IMR-90 (cell line): ENCODE data around the gene TMC8. TPM values are rescaled to one million over a fixed set of nuclear protein-coding genes. Genes with fewer than 3 reads are reported as not detected.

Experiments
- ATAC-seq: fragments of 200-7000 bp; cut with Tn5 transposase; 2 replicates; pipeline ENCODE4 v1.9.1; 2020; ENCODE audit warnings: low read depth, mild to moderate bottlenecking, moderate library complexity
- BruUV-seq: library from RNA; stranded (reverse); fragments of 400-500 nt; replicated peaks from 2 replicates; lab custom pipeline; 2021; lab: Mats Ljungman, UMichigan
- CTCF ChIA-PET: fragments of 300-600 bp; formaldehyde crosslinking; extraction: SDS; loops from one replicate; lab custom pipeline; 2021; ENCODE audit warnings: antibody characterized with exemption; lab: Yijun Ruan, JAX
- POLR2A ChIA-PET: fragments of 300-600 bp; sonication (Branson Sonifier 250); formaldehyde crosslinking; loops from one replicate; lab custom pipeline; 2022; ENCODE audit warnings: antibody characterized with exemption; ENCODE audit not compliant: unreplicated experiment; lab: Charles Lee
- DNase-seq: peaks from one replicate; pipeline ENCODE4 v3.0.0; 2013
- H2AFZ ChIP-seq: replicated peaks from 2 replicates; pipeline ENCODE3; 2013; ENCODE audit warnings: low read length, mild to moderate bottlenecking; ENCODE audit not compliant: poor library complexity
- H2AK5ac ChIP-seq: 2 replicates; pipeline ENCODE4 v1.6.1; 2013; ENCODE audit warnings: low read depth, low read length, inconsistent platforms
- H2AK9ac ChIP-seq: replicated peaks from 2 replicates; pipeline ENCODE3; 2013; ENCODE audit warnings: mild to moderate bottlenecking, low read depth, low read length, moderate library complexity; ENCODE audit not compliant: poor library complexity
- H2BK120ac ChIP-seq: 2 replicates; pipeline ENCODE4 v1.6.1; 2013; ENCODE audit warnings: low read depth, low read length, inconsistent platforms
- H2BK15ac ChIP-seq: 3 replicates; pipeline ENCODE4 v1.6.1; 2013; ENCODE audit warnings: low read depth, low read length, inconsistent platforms
- H2BK20ac ChIP-seq: 2 replicates; pipeline ENCODE4 v1.6.1; 2013; ENCODE audit warnings: low read depth, mild to moderate bottlenecking, inconsistent platforms, low read length, moderate library complexity
- H2BK5ac ChIP-seq: 2 replicates; pipeline ENCODE4 v1.6.1; 2013; ENCODE audit warnings: mild to moderate bottlenecking, low read depth, low read length, inconsistent platforms; ENCODE audit not compliant: poor library complexity, severe bottlenecking
- H3K14ac ChIP-seq: replicated peaks from 2 replicates; pipeline ENCODE4 v1.6.1; 2013; ENCODE audit warnings: low read depth, low read length, inconsistent platforms
- H3K18ac ChIP-seq: 2 replicates; pipeline ENCODE4 v1.6.1; 2013; ENCODE audit warnings: low read depth, low read length, control low read depth
- H3K23ac ChIP-seq: 2 replicates; pipeline ENCODE4 v1.6.1; 2013; ENCODE audit warnings: low read depth, low read length, inconsistent platforms
- H3K27ac ChIP-seq: 2 replicates; pipeline ENCODE4 v1.5.1; 2013; ENCODE audit warnings: mild to moderate bottlenecking, control low read depth, low read length; ENCODE audit not compliant: insufficient read depth
- H3K27me3 ChIP-seq: 2 replicates; pipeline ENCODE4 v1.6.1; 2013; ENCODE audit warnings: low read length; ENCODE audit not compliant: control insufficient read depth, insufficient read depth
- H3K36me3 ChIP-seq: 2 replicates; pipeline ENCODE4 v1.6.1; 2013; ENCODE audit warnings: low read length, mixed read lengths; ENCODE audit not compliant: control insufficient read depth, insufficient read depth
- H3K4ac ChIP-seq: 2 replicates; pipeline ENCODE4 v1.6.1; 2013; ENCODE audit warnings: low read depth, low read length, inconsistent platforms
- H3K4me1 ChIP-seq: 2 replicates; pipeline ENCODE4 v1.6.1; 2013; ENCODE audit warnings: low read length, mixed read lengths; ENCODE audit not compliant: control insufficient read depth, insufficient read depth
- H3K4me2 ChIP-seq: 2 replicates; pipeline ENCODE4 v1.6.1; 2013; ENCODE audit warnings: low read depth, mild to moderate bottlenecking, control low read depth, low read length, moderate library complexity
- H3K4me3 ChIP-seq: 2 replicates; pipeline ENCODE4 v1.5.1; 2013; ENCODE audit warnings: low read depth, mild to moderate bottlenecking, control low read depth, low read length, moderate library complexity; ENCODE audit not compliant: insufficient read depth
- H3K56ac ChIP-seq: 2 replicates; pipeline ENCODE4 v1.6.1; 2013; ENCODE audit warnings: low read length, inconsistent platforms; ENCODE audit not compliant: insufficient read depth; ENCODE audit errors: extremely low read depth
- H3K79me1 ChIP-seq, 2 experiments: 2 replicates each; pipeline ENCODE4 v1.6.1; 2013; ENCODE audit warnings: low read length in 2 of 2, inconsistent platforms in 1 of 2, low read depth in 1 of 2
- H3K9ac ChIP-seq: 2 replicates; pipeline ENCODE4 v1.6.1; 2013; ENCODE audit warnings: low read depth, low read length, control low read depth
- H3K9me1 ChIP-seq: 2 replicates; pipeline ENCODE4 v1.6.1; 2013; ENCODE audit warnings: low read length, inconsistent platforms; ENCODE audit not compliant: insufficient read depth
- H3K9me3 ChIP-seq: 2 replicates; pipeline ENCODE4 v1.6.1; 2013; ENCODE audit warnings: low read length; ENCODE audit not compliant: control insufficient read depth, insufficient read depth
- H4K20me1 ChIP-seq: 2 replicates; pipeline ENCODE4 v1.6.1; 2013; ENCODE audit warnings: low read length, inconsistent platforms; ENCODE audit not compliant: insufficient read depth
- H4K5ac ChIP-seq: 2 replicates; pipeline ENCODE4 v1.6.1; 2013; ENCODE audit warnings: mild to moderate bottlenecking, low read depth, low read length, control low read depth
- H4K8ac ChIP-seq, 2 experiments: 2 replicates each; pipeline ENCODE4 v1.6.1; 2013; ENCODE audit warnings: low read depth in 2 of 2, low read length in 2 of 2, control low read depth in 1 of 2, inconsistent platforms in 1 of 2
- H4K91ac ChIP-seq: 2 replicates; pipeline ENCODE4 v1.6.1; 2013; ENCODE audit warnings: low read depth, low read length, inconsistent platforms; ENCODE audit not compliant: insufficient read depth
- BHLHE40 ChIP-seq: fragments of 150-350 bp; IDR thresholded peaks from 2 replicates; pipeline ENCODE4 v1.6.1; 2016; ENCODE audit warnings: mild to moderate bottlenecking, low read depth, low read length
- CEBPB ChIP-seq: IDR thresholded peaks from 2 replicates; pipeline ENCODE4 v1.6.1; 2012; ENCODE audit warnings: low read depth, low read length, improper control_type of control experiment
- CHD1 ChIP-seq: IDR thresholded peaks from 2 replicates; pipeline ENCODE4 v1.6.1; 2012; ENCODE audit warnings: low read depth, low read length, improper control_type of control experiment
- FOS ChIP-seq: fragments of 150-350 bp; IDR thresholded peaks from 2 replicates; pipeline ENCODE4 v1.6.1; 2016; ENCODE audit warnings: low read depth, low read length
- MAFK ChIP-seq: IDR thresholded peaks from 2 replicates; pipeline ENCODE4 v1.6.1; 2012; ENCODE audit warnings: low read depth, low read length, improper control_type of control experiment
- MAZ ChIP-seq: IDR thresholded peaks from 2 replicates; pipeline ENCODE4 v1.6.1; 2012; ENCODE audit warnings: low read depth, mild to moderate bottlenecking, low read length, improper control_type of control experiment, moderate library complexity, borderline replicate concordance
- MXI1 ChIP-seq: IDR thresholded peaks from 2 replicates; pipeline ENCODE4 v1.6.1; 2012; ENCODE audit warnings: low read depth, mild to moderate bottlenecking, low read length, moderate library complexity, borderline replicate concordance
- NFE2L2 ChIP-seq: fragments of 150-350 bp; IDR thresholded peaks from 2 replicates; pipeline ENCODE4 v1.6.1; 2016; ENCODE audit warnings: low read depth, mild to moderate bottlenecking, low read length
- POLR2A ChIP-seq: IDR thresholded peaks from 2 replicates; pipeline ENCODE4 v1.6.1; 2012; ENCODE audit warnings: mild to moderate bottlenecking, low read depth, low read length
- RAD21 ChIP-seq: IDR thresholded peaks from 2 replicates; pipeline ENCODE4 v1.6.1; 2012; ENCODE audit warnings: low read length, improper control_type of control experiment
- RCOR1 ChIP-seq: IDR thresholded peaks from 2 replicates; pipeline ENCODE4 v1.6.1; 2012; ENCODE audit warnings: mild to moderate bottlenecking, low read length, improper control_type of control experiment; ENCODE audit not compliant: insufficient replicate concordance
- RFX5 ChIP-seq: IDR thresholded peaks from 2 replicates; pipeline ENCODE4 v1.8.0; 2012; ENCODE audit warnings: low read depth, mild to moderate bottlenecking, low read length, moderate library complexity
- SMC3 ChIP-seq: fragments of 150-350 bp; IDR thresholded peaks from 2 replicates; pipeline ENCODE4 v1.6.1; 2016; ENCODE audit warnings: low read depth, mild to moderate bottlenecking, antibody characterized with exemption, low read length, moderate library complexity
- WGBS, 2 experiments: methylation state at CpG; one replicate each; pipeline versions ENCODE4 v1.1.5 to v1.1.7; 2013; ENCODE audit warnings: missing lambda C conversion rate in 2 of 2; ENCODE audit not compliant: insufficient read length in 1 of 2; ENCODE audit errors: extremely low coverage in 2 of 2; 5-methylcytosine and 5-hydroxymethylcytosine counted together
- dilution Hi-C: fragments of 300-500 bp; cut with HindIII; formaldehyde crosslinking; loops from one replicate; pipeline ENCODE4 v1.14.3; 2018; ENCODE audit warnings: low sequenced_read_pairs; ENCODE audit not compliant: unreplicated experiment
- in situ Hi-C: fragments of 300-500 bp; cut with MboI; formaldehyde crosslinking; loops from 3 replicates; pipeline ENCODE4 v1.14.3; 2019; ENCODE audit warnings: low sequenced_read_pairs, inconsistent platforms, mixed read lengths
- intact Hi-C: fragments of 100-400 bp; cut with micrococcal nuclease; formaldehyde crosslinking; loops from 2 replicates; pipeline ENCODE4 v1.10.0; 2022
- polyA plus RNA-seq, 3 experiments: library from polyadenylated mRNA; depleted of rRNA; stranded (reverse); fragments of >200 nt; gene quantifications; 2 replicates each; pipeline ENCODE4 v1.2.3, GENCODE V29; 2012; ENCODE audit warnings: low replicate concordance in 1 of 3
- total RNA-seq: library from RNA; depleted of rRNA; stranded (reverse); fragments of >200 nt; gene quantifications from 2 replicates; pipeline ENCODE4 v1.2.3, GENCODE V29; 2012
- TF ChIP-seq, protein P1 (sequence below): fragments of 150-350 bp; IDR thresholded peaks from 2 replicates; pipeline ENCODE4 v1.6.1; 2017; ENCODE audit warnings: mild to moderate bottlenecking, antibody characterized with exemption, low read length, low read depth
- TF ChIP-seq, protein P2 (sequence below): fragments of 150-350 bp; IDR thresholded peaks from 2 replicates; pipeline ENCODE4 v1.6.1; 2016; ENCODE audit warnings: low read depth, mild to moderate bottlenecking, low read length, moderate library complexity, borderline replicate concordance
- TF ChIP-seq, protein P3 (sequence below): conservative IDR thresholded peaks from 2 replicates; pipeline ENCODE4 v1.5.1; 2012; ENCODE audit warnings: mild to moderate bottlenecking, low read depth, low read length, improper control_type of control experiment

The TMC8 gene
- total and polyA plus RNA-seq, 2 of the 4 experiments (the other 2 are of a cell fraction): not detected

DNA sequence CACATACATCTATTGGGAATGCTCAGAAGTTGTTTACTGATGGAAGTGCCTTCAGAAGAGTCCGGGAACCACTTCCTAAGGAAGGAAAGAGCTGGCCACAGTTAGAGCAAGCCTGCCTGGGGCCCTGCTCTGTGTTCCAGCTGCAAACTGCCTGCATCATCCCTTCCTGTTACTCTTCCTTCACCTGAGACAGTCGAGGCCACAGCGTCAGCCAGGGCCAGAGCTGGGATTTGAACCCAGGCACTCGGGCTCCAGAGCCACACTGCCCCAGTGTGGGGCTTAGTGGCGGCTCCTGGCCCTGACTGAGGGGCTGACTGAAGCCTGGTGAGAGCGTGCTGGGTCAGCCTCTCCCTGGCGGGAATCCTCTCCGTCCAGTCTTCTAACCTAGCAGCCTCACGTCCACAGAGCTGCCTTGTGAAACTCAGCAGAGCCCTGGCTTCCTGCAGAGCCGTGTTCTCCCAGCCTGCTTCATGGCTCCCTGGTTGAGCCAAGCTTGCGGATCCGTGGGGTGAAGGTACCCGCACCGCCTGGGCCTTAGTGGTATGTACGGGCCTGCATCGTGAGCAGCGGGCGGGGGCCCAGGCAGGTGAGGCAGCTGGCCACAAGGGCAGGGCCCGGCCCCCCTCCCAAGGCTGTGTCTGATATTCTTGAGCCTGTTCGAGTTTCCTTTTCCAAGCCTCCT lies 11.0 kb downstream of the TMC8 start:
- Histone ChIP-seq H3K4me2 (no peak overlapping the region), H2AK5ac (no peak overlapping the region), H3K23ac (no peak overlapping the region), H3K79me1 (no peaks in the 10 kb centered on the region), H3K9me1 (no peaks in the 10 kb centered on the region), H2AK9ac (no peak overlapping the region), H2BK120ac (no peak overlapping the region), H4K20me1 (no peaks in the 10 kb centered on the region), H3K27ac (no peak overlapping the region), H4K91ac (no peak overlapping the region), H3K14ac (no peak overlapping the region), H2BK15ac (no peak overlapping the region), H4K5ac (no peak overlapping the region), H3K4me1 (peaks cover 3% of the 10 kb centered on the region; the same call in 1 of the 2 replicates), H3K18ac (no peak overlapping the region), H3K4me3 (no peak overlapping the region), H3K9me3 (no peaks in the 10 kb centered on the region), H2BK5ac (no peak overlapping the region), H3K56ac (no peak overlapping the region), H4K8ac (no peak overlapping the region), H2BK20ac (no peak overlapping the region), H3K9ac (no peak overlapping the region), H3K36me3 (no peaks in the 10 kb centered on the region), H3K27me3 (no peaks in the 10 kb centered on the region; the same call in 1 of the 2 replicates), H3K4ac (no peak overlapping the region), H2AFZ (no peak overlapping the region)
- TF ChIP-seq, protein P1, sequence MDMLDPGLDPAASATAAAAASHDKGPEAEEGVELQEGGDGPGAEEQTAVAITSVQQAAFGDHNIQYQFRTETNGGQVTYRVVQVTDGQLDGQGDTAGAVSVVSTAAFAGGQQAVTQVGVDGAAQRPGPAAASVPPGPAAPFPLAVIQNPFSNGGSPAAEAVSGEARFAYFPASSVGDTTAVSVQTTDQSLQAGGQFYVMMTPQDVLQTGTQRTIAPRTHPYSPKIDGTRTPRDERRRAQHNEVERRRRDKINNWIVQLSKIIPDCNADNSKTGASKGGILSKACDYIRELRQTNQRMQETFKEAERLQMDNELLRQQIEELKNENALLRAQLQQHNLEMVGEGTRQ: no peak
- TF ChIP-seq MXI1 (no peak), FOS (no peak), NFE2L2 (no peak), BHLHE40 (no peak), POLR2A (no peak), RFX5 (no peak), CHD1 (no peak), MAFK (no peak), RAD21 (no peak), SMC3 (no peak), CEBPB (no peak), MAZ (no peak), RCOR1 (no peak)
- TF ChIP-seq, protein P2, sequence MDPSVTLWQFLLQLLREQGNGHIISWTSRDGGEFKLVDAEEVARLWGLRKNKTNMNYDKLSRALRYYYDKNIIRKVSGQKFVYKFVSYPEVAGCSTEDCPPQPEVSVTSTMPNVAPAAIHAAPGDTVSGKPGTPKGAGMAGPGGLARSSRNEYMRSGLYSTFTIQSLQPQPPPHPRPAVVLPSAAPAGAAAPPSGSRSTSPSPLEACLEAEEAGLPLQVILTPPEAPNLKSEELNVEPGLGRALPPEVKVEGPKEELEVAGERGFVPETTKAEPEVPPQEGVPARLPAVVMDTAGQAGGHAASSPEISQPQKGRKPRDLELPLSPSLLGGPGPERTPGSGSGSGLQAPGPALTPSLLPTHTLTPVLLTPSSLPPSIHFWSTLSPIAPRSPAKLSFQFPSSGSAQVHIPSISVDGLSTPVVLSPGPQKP: no peak
- TF ChIP-seq, protein P3, sequence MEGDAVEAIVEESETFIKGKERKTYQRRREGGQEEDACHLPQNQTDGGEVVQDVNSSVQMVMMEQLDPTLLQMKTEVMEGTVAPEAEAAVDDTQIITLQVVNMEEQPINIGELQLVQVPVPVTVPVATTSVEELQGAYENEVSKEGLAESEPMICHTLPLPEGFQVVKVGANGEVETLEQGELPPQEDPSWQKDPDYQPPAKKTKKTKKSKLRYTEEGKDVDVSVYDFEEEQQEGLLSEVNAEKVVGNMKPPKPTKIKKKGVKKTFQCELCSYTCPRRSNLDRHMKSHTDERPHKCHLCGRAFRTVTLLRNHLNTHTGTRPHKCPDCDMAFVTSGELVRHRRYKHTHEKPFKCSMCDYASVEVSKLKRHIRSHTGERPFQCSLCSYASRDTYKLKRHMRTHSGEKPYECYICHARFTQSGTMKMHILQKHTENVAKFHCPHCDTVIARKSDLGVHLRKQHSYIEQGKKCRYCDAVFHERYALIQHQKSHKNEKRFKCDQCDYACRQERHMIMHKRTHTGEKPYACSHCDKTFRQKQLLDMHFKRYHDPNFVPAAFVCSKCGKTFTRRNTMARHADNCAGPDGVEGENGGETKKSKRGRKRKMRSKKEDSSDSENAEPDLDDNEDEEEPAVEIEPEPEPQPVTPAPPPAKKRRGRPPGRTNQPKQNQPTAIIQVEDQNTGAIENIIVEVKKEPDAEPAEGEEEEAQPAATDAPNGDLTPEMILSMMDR: no peak
- no TSS peak for BruUV-seq
- ChIA-PET POLR2A (no interaction called here), CTCF (no interaction called here)
- in situ Hi-C loops (no loop called here), intact Hi-C loops (no loop called here), dilution Hi-C loops (no loop called here)
- DNase-seq: no peak
- 82% methylated on average over 12 of the region's 20 CpGs; no CpG with 5 or more reads in 1 of the 2 experiments for WGBS, 2 experiments
- no peak for ATAC-seq
